Measurements from ENCODE around the gene TMEM200A. TPM values are rescaled to one million over a fixed set of nuclear protein-coding genes. Genes with fewer than 3 reads are reported as not detected.

TMEM200A gene
- total and polyA plus RNA-seq, 2 of the 8 experiments (the other 6 are each of a cell fraction or from before 2014, with no cell fraction given) = 6.2 to 13.9 TPM

- Histone ChIP-seq H3K79me2 (ENCODE audit: control insufficient read depth in 1 of 2, insufficient read depth in 2 of 2, low read length in 2 of 2) (peaks cover 0 to 28% of the 10 kb centered on the region in 2 experiments; a peak in 2 of 4 replicates), H3K27me3 (replicated peaks in 1 of 4; ENCODE audit: control insufficient read depth in 3 of 4, extremely low read depth in 1 of 4, insufficient read depth in 3 of 4, low read length in 3 of 4) (no peaks in the 10 kb centered on the region), H3K18ac (ENCODE audit: extremely low read depth, low read length) (no peak overlapping the region), H2BK15ac (ENCODE audit: low read length) (no peak overlapping the region), H3K79me1 (ENCODE audit: low read depth, low read length) (no peaks in the 10 kb centered on the region), H3K9me3 (ENCODE audit: insufficient read depth in 2 of 2, low read depth in 1 of 2, low read length in 1 of 2) (no peaks in the 10 kb centered on the region), H3K14ac (ENCODE audit: insufficient read length) (no peak overlapping the region), H2BK5ac (ENCODE audit: low read depth, low read length) (no peak overlapping the region), H3K4me3 (ENCODE audit: extremely low read depth in 1 of 4, insufficient read depth in 2 of 4, low read depth in 3 of 4, low read length in 4 of 4) (peak overlapping the region in 1 of 4 experiments; percentile 77; a peak in 2 of 8 replicates), H2BK20ac (ENCODE audit: low read length) (no peak overlapping the region), H3K23ac (ENCODE audit: insufficient read length) (no peak overlapping the region), H3K36me3 (ENCODE audit: control insufficient read depth in 2 of 4, insufficient read depth in 4 of 4, low read length in 3 of 4) (no peaks in the 10 kb centered on the region), H2AK5ac (ENCODE audit: low read depth, low read length) (no peak overlapping the region), H3K23me2 (ENCODE audit: low read depth, low read length) (peaks cover 5% of the 10 kb centered on the region), H3K4ac (replicated peaks; ENCODE audit: insufficient read length, low read depth, low read length) (no peak overlapping the region), H2BK12ac (ENCODE audit: low read depth, low read length) (no peak overlapping the region), H2BK120ac (replicated peaks; ENCODE audit: low read depth, low read length) (no peak overlapping the region), H4K5ac (ENCODE audit: insufficient read length, low read depth, low read length) (no peak overlapping the region), H3K56ac (replicated peaks; ENCODE audit: insufficient read length, low read depth, low read length) (no peak overlapping the region), H2AFZ (ENCODE audit: low read length) (no peak overlapping the region), H3K9ac (replicated peaks in 1 of 4; ENCODE audit: extremely low read depth in 1 of 4, low read depth in 3 of 4, low read length in 3 of 4) (no peak overlapping the region), H3K4me1 (replicated peaks in 1 of 4; ENCODE audit: control insufficient read depth in 3 of 4, insufficient read depth in 4 of 4, low read length in 3 of 4) (peaks cover 0 to 4% (median 0%) of the 10 kb centered on the region in 4 experiments; a peak in 2 of 7 replicates), H3K4me2 (ENCODE audit: insufficient read depth in 1 of 2, low read depth in 2 of 2, low read length in 2 of 2) (peak overlapping the region in 1 of 2 experiments; percentile 83; a peak in 1 of 4 replicates), H3K27ac (ENCODE audit: low read depth, low read length) (no peak overlapping the region), H4K91ac (replicated peaks; ENCODE audit: insufficient read length, low read length) (no peak overlapping the region), H4K8ac (ENCODE audit: extremely low read depth, insufficient read depth, low read length) (no peak overlapping the region), H4K20me1 (replicated peaks in 1 of 2; ENCODE audit: control insufficient read depth in 1 of 2, insufficient read depth in 2 of 2, low read length in 2 of 2) (peaks cover 2 to 5% of the 10 kb centered on the region in 2 experiments)
- WGBS, 2 experiments (ENCODE audit: extremely low coverage in 1 of 2, insufficient coverage in 1 of 2, insufficient read length in 1 of 2, insufficient replicate concordance in 2 of 2, low coverage in 1 of 2, low lambda C conversion rate in 2 of 2, missing lambda C conversion rate in 1 of 2) = 79% methylated on average over 1 of the region's 1 CpG; no CpG with 5 or more reads in 1 of the 2 experiments
- ChIA-PET CTCF (ENCODE audit: partially characterized antibody) (interaction anchor here (0.6 to 2.1 kb wide), 4 partner anchors 23 to 472 kb away, joined by 3 to 5 read pairs (median 3); no protein-coding TSS in a partner anchor), POLR2A (ENCODE audit: partially characterized antibody) (no interaction called here)
- no peak for DNase-seq (ENCODE audit: low read depth in 1 of 2, low spot score in 2 of 2)
- FAIRE-seq = peak; percentile 39
- TF ChIP-seq RAD21 (IDR thresholded peaks at IDR 0.05 in 1 of 2, conservative IDR thresholded peaks at IDR 0.05 in 1 of 2; ENCODE audit: low read depth in 2 of 2, low read length in 2 of 2) (no peak), SP1 (IDR thresholded peaks at IDR 0.05; ENCODE audit: low read depth, low read length) (no peak), CTBP2 (IDR thresholded peaks at IDR 0.05; ENCODE audit: borderline replicate concordance, insufficient read depth, insufficient read length, low read length) (no peak), NRF1 (IDR thresholded peaks at IDR 0.05; ENCODE audit: low read depth, low read length) (no peak), MAFK (IDR thresholded peaks at IDR 0.05; ENCODE audit: low read depth, low read length) (no peak), KDM5A (IDR thresholded peaks at IDR 0.05; ENCODE audit: low read length) (no peak), JUND (IDR thresholded peaks at IDR 0.05; ENCODE audit: low read length) (no peak), BACH1 (IDR thresholded peaks at IDR 0.05; ENCODE audit: low read length) (no peak)
Measured at GRCh38 chr6:130367767-130368166, 1.9 kb downstream of the TMEM200A start.
